Suprapubic skin (tissue), 3 donors: Measurements from ENCODE around the gene ZMYND19.

ENCODE experiments used
- CTCF ChIP-seq, 2 donors: fragments of 200-600 bp in 1 of 2; fragments of 450-650 bp in 1 of 2; sonication (generic) in 1 of 2; IDR thresholded peaks; one replicate each; pipeline ENCODE4 v1.5.1; 2016 to 2019; ENCODE audit warnings: antibody characterized with exemption in 2 of 2, mild to moderate bottlenecking in 1 of 2, moderate library complexity in 1 of 2
- POLR2A ChIP-seq, 2 donors: fragments of 450-650 bp; IDR thresholded peaks; one replicate each; pipeline ENCODE4 v1.6.1; 2017; ENCODE audit warnings: antibody characterized with exemption in 2 of 2, mild to moderate bottlenecking in 2 of 2, moderate library complexity in 2 of 2

GRCh38 chr9:137586854-137587253 lies 3.5 kb downstream of the ZMYND19 start:
- TF ChIP-seq CTCF (IDR thresholded peaks at IDR 0.05), result no peak
- TF ChIP-seq POLR2A (IDR thresholded peaks at IDR 0.05), result no peak
